Activated T-cell treated with anti-CD3 and anti-CD28 coated beads for 4 hours (primary cell): ENCODE results near the gene TRMT1L.

Experiments
- DNase-seq: peaks from one replicate; pipeline ENCODE4 v3.0.0-alpha.2; 2020

Gene TRMT1L

GRCh38 chr1:185111873-185112272 is 44.9 kb downstream of the TRMT1L start:
- no peak for DNase-seq

DNA sequence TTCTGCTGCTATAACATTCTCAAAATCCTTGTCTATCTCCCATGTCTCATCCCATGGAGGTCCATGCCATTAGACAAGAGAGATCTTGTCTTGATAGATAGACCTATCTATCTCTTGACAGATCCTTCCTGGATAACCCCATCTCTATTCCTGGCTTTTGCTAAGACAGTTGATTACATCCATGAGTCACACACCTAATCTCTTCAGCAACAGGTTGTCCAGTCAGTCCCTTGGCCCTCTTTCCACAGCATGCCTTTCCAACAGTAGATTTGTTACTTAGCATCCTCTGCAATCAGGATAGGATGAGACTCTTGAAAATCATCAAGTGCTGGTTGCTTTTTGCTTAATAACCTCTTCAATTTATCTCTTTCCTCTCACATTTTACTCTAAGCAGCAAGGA is 46.6 kb downstream of the TRMT1L start:
- no peak for DNase-seq

GRCh38 chr1:185108321-185108720 is 48.4 kb downstream of the TRMT1L start:
- DNase-seq, result no peak

GRCh38 chr1:185105121-185105520 is 51.6 kb downstream of the TRMT1L start:
- DNase-seq, result no peak

DNA sequence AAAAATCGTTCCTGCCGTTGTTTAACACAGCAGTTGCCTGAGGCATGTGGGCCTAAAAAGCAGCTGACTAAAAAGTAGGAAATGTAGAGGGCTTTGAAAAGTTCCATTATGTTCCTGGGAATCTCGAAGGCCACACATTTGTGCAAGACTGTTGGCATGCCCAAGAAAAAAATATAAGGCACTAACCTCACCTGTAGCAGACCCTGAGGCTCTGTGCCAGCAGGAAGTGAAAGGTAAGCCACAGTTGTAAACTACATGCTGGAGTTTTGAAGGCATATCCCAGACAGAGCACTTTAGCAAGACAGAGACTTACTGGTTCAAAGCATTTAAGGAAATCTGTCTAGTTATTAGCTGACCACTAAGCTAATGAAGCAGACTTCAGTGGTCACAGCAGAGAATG is 52.7 kb downstream of the TRMT1L start:
- DNase-seq, result no peak

DNA sequence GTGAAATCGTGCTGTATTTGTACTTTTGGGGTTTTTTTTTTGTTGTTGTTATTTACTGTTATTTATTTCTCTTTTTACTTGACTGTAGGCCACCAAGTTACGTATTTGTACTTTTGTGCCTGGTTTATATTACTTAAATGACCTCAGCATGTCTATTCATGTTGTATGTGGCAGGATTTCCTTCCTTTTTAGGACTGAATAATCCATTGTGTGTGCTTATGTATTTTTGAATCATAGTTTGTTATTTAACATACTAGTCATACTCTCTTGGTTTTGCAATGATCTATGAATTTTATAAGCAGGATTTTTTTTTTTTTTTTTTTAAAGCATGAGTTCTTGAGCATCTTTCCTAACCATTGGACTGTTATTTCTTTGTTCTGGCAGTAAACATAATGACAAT is 60.2 kb downstream of the TRMT1L start:
- no peak for DNase-seq

DNA sequence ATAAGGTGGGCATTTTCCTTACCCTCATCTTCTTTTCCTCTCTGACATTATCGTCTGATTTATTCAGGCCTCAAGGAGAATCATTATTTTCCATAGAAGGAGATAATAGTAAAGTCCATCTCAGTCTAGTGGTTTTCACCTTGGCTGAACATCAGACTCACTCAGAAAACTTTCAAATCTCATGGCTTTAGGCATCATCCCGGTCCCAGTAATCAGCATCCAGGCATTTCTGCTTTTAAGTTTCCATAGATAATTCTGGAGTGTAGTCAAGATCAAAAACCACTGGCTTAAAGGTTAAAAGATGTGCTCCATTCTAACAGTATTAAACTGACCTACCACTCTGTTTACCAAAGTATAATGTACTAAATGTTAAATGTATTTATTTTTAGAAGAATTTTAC is 62.0 kb downstream of the TRMT1L start:
- DNase-seq, result no peak

- DNase-seq, result no peak
These were observed 65.3 kb downstream of the TRMT1L start for GRCh38 chr1:185091480-185091879.

- no peak for DNase-seq
These were observed 69.0 kb downstream of the TRMT1L start for GRCh38 chr1:185087746-185088145.

DNA sequence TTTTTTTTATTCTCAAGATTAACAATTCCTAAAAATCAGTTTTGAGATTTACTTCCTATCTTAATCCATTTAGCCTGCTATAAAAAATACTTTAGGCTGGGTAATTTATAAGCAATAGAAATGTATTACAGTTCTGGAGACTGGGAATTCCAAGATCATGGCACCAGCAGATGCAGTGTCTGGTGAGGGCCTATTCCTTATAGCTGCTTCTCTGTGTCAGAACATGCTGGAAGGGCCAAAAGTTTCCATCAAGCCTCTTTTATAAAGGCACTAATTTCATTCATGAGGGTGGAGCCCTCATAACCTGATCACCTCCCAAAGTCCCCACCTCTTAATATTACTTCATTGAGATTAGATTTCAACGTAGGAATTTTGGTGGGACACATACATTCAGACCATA is 69.7 kb downstream of the TRMT1L start:
- no peak for DNase-seq

DNA sequence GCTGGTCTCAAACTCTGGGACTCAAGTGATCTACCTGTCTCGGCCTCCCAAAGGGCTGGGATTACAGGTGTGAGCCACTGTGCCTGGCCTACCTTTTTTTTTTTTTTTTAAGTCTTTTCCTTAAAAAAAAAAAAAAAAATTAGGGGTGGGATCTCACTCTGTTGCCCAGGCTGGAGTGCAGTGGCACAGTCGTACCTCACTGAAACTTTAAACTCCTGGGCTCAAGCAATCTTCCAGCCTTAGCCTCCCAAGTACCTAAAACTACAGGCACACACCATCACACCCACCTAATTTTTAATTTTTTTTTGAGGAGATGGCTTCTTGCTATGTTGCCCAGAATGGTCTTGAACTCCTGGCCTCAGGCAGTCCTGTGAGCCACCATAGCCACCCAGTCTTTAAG is 72.9 kb downstream of the TRMT1L start:
- DNase-seq, result no peak

GRCh38 chr1:185080422-185080821 is 76.3 kb downstream of the TRMT1L start:
- no peak for DNase-seq

GRCh38 chr1:185077374-185077773 is 79.4 kb downstream of the TRMT1L start:
- DNase-seq, result no peak

GRCh38 chr1:185075476-185075875 is 81.3 kb downstream of the TRMT1L start:
- DNase-seq, result no peak

DNA sequence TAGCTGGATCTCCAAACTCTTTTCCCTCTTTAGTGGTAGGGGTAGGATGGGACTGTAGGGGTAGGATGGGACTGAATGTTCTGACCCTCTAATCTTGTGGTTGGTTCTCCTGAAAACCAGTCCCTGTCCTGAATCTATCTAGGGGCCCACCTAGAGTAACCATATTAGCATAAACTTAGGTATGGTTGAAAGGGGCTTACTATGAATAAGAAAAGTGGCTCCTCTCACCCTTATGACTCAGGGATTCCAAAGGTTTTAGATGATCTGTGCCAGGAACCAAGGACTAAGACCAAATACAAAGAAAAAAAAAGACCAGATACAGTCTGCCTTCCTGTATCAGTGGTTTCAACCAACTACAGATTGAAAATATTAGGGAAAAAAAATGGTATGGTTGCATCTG is 82.4 kb downstream of the TRMT1L start:
- no peak for DNase-seq

DNA sequence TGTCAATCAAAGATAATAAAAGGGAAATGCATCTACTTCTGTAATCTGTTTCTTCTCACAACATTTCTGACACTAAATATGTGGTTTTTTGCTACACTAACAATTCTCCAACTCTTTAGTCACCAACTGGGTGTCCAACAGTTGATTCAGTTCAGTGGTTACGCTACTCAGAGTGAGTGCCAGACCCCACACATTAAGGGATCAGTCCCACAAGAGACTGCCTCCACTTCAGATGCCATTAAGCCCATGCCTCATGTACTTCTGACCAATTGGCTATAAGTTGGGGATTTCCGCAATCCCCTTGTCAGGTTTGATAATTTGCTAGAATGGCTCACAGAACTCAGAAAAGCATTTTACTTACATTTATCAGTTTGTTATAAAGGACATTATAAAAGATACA is 83.0 kb downstream of the TRMT1L start:
- DNase-seq, result no peak

DNA sequence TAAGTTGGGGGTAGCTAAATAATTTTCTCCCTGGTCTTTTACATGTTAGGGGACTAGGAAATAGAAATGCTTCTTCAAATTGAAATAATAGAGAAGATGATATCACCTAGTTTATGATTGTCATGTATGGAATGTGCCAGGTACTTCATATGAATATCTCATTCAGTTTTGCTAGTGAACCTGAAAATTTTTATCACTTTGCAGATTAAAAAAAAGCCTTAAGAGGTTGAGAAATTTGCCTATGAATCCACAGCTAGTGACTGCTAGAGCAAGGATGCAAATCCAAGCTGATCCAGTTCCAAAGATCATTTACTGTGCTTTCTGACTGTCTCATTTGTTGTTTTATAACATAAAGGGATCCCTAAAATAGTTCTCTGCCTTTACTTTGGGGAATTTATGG is 86.7 kb downstream of the TRMT1L start:
- no peak for DNase-seq

- DNase-seq, result no peak
These were observed 87.5 kb downstream of the TRMT1L start for GRCh38 chr1:185069202-185069772.

DNA sequence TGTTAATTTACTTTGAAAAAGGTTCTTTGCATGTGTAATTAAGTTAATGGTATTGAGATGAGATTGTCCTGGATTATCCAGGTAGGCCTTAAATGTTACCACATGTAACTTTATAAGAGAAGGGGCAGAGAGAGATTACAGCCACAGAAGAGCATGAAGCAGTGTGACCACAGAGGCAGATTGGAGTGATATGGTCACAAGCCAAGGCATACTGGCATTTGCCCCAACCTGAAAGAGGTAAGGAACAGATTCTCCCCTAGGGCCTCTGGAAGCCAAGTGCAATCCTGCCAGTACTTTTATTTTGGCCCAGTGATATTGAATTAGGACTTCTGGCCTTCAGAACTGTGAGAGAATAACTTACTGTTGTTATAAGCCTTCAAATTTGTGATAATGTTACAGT is 88.4 kb downstream of the TRMT1L start:
- DNase-seq, result no peak
